NCI-H1694 treated with DMSO at 0.1 percent for 48 hours (cell line): Measurements from ENCODE around the gene CWC15.
A peak's percentile ranks its signal among the peaks of the same experiment; 100 is the strongest.
"Not testable (repeated sequence)": the region's sequence is repeated elsewhere in the genome, so short reads cannot be mapped to it uniquely, and the experiment has no call there.

Experiments
- DNase-seq: peaks from one replicate; lab custom pipeline; 2025; lab: John Stamatoyannopoulos, UW

CWC15 gene

DNA sequence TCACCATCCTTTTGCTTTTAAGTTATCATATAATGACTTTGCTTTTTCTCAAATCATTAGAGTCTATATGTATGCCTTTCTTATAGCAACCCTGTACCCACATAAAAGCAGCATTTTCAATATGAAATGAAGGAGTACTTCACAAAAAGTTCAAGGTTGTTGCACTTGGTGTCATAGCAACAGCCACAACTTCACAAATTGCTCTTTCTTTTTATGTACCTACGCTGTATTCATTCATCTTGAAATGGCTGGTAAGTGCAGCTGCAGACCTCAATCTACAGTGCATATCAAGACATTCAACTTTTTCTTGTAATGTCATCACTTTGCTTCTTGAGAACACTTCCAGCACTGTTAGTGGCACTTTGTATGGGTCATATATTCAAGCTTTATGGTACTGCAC lies 18.6 kb downstream of the CWC15 start:
- DNase-seq, result no peak

GRCh38 chr11:94948070-94948617 lies 25.2 kb downstream of the CWC15 start:
- DNase-seq, result no peak

DNA sequence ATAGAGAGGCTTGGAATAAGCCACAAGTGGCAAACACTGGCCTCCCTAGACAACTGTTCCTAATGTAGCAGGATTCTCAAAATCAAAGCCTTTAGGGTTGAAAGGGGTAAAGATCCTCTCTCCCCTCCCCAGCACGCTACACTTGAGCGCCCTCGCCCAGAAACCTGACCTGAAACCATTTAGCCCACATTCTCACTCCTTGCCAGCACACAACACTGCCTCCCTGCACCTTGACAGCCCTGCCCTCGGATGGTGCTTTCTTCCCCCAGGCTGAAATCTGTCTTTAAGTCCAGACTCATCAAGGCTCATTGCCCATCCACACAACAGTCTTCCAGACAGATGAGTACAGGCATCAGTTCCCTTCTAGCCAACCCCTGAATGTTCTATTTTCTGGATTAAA lies 26.5 kb downstream of the CWC15 start:
- no peak for DNase-seq

DNA sequence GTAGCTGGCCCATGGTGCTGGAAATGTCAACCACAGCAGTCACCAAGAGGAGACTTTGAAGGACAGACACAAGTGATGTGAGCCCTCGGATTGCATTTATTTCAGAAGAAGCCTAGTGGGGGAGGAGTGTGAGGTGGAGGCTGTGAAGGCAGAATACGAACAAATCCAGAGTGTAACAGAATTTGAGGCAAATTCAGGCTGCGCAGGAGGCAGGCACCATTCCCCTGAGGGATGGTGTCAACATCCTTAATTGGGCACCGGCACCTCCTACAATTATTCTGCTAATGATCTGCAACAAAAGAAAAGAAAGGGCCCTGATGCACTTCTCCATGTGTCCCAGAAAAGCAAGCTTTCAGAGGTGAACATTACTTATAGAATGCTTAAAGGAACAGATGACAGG lies 32.2 kb downstream of the CWC15 start:
- no peak for DNase-seq

DNA sequence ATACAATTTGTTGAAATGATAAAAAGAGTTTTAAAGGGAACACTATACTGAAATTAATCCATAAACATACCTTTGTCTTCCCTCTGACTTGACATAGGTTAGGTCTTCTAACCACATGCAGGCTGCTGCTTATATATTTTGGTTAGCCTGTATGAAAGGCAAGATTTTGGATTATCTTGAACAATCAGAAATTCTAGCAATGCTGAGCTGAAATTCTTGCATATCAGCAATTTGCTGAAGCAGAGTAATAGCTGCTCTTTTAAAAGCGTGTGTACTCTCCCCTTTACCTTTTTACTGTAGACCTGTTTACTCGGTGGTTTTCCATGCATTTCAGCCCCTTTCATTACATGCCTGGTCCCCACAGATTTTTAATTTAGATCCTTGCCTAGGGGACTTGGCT lies 34.0 kb downstream of the CWC15 start:
- no peak for DNase-seq

GRCh38 chr11:94938095-94939055 lies 35.0 kb downstream of the CWC15 start:
- DNase-seq, result peak; percentile 3

DNA sequence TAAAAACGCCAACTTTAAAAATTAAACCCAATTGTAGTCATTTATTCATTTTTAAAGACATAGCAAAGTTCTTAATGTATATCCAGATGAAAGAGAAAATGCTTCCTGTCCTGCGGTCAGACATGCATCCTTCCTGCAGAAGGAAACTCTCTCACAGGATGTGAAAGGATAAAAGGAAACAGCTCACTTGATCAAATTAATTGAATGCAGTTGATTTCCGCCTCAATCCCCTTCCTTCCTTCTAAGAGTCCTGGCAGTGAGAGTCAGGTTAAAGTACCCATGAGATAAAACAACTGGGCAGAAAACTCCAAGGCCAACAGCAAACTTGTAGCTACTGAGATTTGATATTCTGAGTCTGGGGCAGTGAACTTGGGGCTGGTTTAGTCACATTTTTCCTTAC lies 38.5 kb downstream of the CWC15 start:
- DNase-seq, result no peak

DNA sequence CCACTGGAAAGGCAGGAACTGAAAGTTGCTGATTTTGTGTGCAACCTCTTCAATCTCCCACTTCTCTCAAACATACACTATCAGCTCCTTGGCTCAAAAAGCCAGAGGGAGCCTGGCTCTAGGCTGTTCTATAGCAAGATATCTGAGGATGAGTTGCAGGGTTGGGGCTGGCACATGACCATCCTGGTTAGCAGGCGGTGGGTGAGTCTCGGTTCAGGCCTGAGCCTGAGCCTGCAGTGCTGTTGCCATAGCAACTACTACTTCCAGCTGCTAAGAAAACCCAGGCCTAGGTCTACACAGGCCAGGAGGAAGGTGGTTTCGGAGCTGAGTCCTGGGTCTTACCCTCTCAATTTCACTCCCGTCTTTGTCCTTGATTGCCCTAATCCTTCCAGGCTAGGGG lies 39.0 kb downstream of the CWC15 start:
- peak; percentile 11 for DNase-seq

- DNase-seq, result no peak
These were observed 39.9 kb downstream of the CWC15 start for GRCh38 chr11:94933223-94934130.

DNA sequence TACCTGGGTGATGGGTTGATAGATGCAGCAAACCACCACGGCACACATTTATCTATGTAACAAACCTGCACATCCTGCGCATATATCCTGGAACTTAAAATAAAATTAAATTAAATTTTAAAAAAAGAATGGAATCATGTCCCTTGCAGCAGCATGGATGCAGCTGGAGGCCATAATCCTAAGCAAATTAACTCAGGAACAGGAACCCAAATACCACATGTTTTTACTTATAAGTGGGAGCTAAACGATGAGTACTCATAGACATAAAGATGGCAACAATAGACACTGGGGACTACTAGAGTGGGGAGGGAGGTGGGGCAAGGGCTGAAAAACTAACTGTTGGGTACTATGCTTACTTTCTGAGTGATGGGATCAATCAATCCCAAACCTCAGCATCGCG lies 40.9 kb downstream of the CWC15 start:
- DNase-seq, result no peak

- not testable (repeated sequence) for DNase-seq
These were observed 41.3 kb downstream of the CWC15 start for GRCh38 chr11:94932072-94932471.

DNA sequence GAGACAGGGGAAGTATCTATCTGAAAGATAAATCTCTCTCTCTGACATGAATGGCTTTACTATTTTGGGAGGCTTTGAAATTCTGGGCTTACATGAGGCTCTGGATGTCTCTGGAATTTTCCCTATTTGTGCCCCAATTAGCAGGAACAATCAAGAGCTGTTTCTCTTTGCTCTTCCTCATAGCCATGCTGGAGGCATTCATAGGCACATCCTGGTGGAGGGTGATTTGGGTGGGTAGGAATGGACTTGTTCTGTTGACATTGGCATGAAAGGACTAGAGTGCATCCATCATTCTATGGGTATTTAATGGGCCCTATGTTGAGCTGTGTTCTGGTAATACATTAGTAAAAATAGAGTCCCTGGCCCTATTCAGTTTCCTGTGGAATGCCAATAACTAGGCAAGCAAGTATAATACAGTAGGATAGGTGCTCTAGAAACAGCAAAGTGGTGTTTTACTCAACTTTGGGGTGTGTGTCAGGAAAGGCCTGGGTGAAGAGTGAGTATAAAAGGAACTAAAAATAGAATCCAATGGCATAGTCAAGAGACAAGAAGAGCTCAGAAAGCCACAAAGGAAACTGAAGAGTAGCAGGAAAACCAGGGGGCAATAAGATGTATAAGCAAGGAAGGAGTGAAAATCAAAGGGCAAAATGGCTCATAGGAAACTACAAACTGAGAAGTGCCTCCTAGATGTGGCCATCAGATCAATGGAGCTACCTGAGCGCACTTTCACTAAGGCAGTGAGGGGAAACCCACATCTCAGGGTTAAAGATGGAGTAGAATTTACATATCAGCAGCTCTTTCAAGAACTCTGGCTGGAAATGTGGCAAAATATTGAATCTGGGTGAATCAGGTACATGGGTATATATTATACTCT lies 45.0 kb downstream of the CWC15 start:
- no peak for DNase-seq

DNA sequence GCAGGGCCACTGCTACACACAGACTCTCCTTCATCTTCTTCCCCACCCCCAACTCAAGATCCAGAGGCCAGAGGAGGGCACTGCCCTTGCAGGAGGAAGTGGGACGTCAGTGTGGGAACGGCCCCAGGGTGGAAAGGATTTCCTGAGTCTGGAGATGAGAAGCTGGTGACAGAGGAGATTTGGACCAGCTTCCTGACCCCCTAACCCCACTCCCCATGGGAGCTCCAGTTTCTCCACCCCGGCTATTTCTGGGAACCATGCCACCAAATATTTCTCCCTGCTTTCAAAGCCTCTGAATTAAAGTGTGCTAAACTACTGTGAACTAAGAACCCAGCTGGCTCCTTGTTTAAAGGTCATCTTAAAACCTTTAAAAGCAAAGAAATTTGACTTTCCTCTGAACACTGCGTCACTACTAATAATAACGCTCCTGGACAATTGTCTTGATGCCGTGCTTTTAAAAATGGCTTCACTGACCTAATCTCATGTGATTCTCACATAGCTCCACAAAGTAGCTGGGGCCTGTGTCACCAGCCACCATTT lies 46.6 kb downstream of the CWC15 start:
- no peak for DNase-seq

DNA sequence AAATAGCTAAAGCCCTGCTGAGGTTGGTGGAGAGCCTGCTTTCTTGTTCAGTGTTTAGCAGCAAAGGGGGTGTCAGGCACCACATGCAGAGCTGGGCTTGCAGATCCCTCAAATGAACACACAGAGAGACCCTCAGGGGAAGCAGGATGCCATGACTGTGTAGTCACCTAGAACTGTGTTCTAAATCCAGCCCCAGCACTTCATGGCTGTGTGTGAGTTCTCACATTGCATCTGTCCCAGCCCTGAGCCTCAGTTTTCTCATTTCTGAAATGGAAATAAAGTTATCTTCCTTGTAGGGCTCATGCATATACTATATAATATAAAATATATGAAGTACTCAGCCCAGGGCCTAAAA lies 47.1 kb downstream of the CWC15 start:
- DNase-seq, result no peak

GRCh38 chr11:94925422-94926270 lies 47.7 kb downstream of the CWC15 start:
- no peak for DNase-seq

DNA sequence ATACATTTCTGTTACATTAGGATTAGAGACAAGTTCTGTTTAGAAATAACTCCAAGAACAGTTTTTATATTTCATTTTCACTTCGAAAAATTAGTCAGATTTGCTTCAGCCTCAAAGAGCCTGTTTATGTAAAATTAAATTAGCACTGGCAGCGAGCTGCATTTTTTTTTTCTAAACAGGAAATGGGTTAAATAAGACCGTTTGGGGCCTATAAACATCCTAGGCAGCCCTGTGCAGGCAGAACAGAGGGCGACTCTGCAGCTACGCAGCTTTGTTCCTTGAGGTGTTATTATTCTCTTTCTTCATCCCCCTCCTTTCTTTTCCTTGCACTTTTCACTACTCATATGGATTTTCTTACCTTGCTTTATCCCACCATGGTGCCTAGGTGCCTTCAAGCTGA lies 48.7 kb downstream of the CWC15 start:
- no peak for DNase-seq

DNA sequence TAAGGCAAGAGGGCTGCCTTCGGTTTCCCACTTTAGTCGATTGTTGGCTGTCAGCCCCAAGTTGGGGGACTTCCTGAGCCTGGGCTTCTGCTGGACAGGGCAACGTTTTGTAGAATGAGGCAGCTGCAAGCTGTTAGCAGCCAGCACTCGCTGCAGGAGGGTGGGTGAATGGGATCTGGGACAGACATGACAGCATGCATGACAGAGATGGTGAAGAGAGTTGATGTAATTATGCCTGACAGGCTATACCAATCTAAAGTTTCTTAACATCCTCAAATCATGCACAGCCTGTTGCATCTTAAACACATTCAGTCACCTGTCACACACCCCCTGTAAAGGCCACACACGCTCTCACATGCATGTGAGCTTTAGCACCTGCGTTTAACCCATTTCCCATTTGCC lies 49.2 kb downstream of the CWC15 start:
- no peak for DNase-seq

DNA sequence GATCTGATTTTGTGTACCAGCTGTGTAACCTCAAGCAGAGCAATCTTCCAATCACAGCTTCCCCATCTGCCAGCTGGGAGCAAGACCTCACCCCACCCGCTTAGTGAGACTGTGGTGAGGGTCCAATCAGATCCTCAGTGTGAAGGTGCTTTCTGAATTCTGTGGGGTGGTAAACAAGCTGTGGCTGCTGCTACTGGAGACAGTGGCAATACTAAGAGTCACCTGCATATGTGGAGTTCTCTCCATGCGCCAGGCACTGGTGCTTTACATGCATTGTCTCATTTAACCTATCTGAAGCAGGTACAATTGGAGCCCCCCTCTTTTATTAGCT lies 50.4 kb downstream of the CWC15 start:
- DNase-seq, result no peak

- no peak for DNase-seq
These were observed 50.9 kb downstream of the CWC15 start for GRCh38 chr11:94922321-94923003.

DNA sequence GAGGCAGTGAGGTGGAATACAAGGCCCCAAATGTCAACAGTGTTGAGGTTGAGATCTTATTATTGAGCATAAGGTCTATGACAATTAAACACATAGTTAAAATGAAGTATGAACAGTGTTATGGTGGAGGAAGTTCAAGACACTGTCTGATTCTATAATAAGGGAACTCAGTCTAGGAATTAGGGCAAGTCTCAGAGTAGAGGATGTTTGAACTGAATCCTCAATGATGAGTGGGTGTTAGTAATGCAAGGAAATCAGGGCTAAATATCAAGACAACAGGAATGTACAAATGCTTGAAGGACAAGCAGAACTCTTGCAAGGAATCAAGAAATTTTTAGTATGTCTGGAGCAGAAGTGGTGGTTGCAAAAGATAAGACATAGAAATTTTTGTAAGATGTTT lies 53.0 kb downstream of the CWC15 start:
- DNase-seq, result no peak
